H1 (cell line): ENCODE data around the gene HYAL1. TPM values are rescaled to one million over a fixed set of nuclear protein-coding genes. Genes with fewer than 3 reads are reported as not detected.

Experiments
- CTCF ChIA-PET: fragments of 300-600 bp; sonication (Branson Sonifier 250); formaldehyde crosslinking; loops from one replicate; lab custom pipeline; 2021; ENCODE audit not compliant: partially characterized antibody; lab: Charles Lee
- POLR2A ChIA-PET: fragments of 300-600 bp; sonication (Branson Sonifier 250); formaldehyde crosslinking; loops from one replicate; lab custom pipeline; 2021; ENCODE audit warnings: inconsistent platforms; ENCODE audit not compliant: partially characterized antibody; lab: Charles Lee
- DNase-seq, 2 experiments: peaks; one replicate each; pipeline versions ENCODE4 v3.0.0 to v3.0.0-alpha.2; 2010 to 2022; ENCODE audit warnings: low spot score in 2 of 2, low read depth in 1 of 2, mixed read lengths in 1 of 2
- FAIRE-seq: peaks from 2 replicates; lab custom pipeline; 2011; peaks lifted over from hg19 to GRCh38; lab: Jason Lieb, UNC
- H2AFZ ChIP-seq: 2 replicates; pipeline ENCODE4 v1.8.1; 2012; ENCODE audit warnings: low read length, inconsistent platforms
- H2AK5ac ChIP-seq: 2 replicates; pipeline ENCODE4 v1.6.1; 2013; ENCODE audit warnings: low read depth, low read length
- H2BK120ac ChIP-seq: replicated peaks from 2 replicates; pipeline ENCODE3; 2013; ENCODE audit warnings: low read depth, low read length, inconsistent platforms
- H2BK12ac ChIP-seq: 2 replicates; pipeline ENCODE4 v1.6.1; 2013; ENCODE audit warnings: low read depth, low read length
- H2BK15ac ChIP-seq: 2 replicates; pipeline ENCODE4 v1.6.1; 2013; ENCODE audit warnings: low read length
- H2BK20ac ChIP-seq: 2 replicates; pipeline ENCODE4 v1.6.1; 2013; ENCODE audit warnings: low read length
- H2BK5ac ChIP-seq: 2 replicates; pipeline ENCODE4 v1.6.1; 2013; ENCODE audit warnings: low read depth, low read length
- H3K14ac ChIP-seq: 2 replicates; pipeline ENCODE4 v1.6.1; 2013; ENCODE audit warnings: inconsistent platforms; ENCODE audit not compliant: insufficient read length
- H3K18ac ChIP-seq: 2 replicates; pipeline ENCODE4 v1.6.1; 2013; ENCODE audit warnings: low read length; ENCODE audit errors: extremely low read depth
- H3K23ac ChIP-seq: 2 replicates; pipeline ENCODE4 v1.6.1; 2013; ENCODE audit warnings: inconsistent platforms; ENCODE audit not compliant: insufficient read length
- H3K23me2 ChIP-seq: 2 replicates; pipeline ENCODE4 v1.6.1; 2013; ENCODE audit warnings: low read depth, low read length
- H3K27ac ChIP-seq: 2 replicates; pipeline ENCODE4 v1.6.1; 2011; ENCODE audit warnings: low read depth, low read length, inconsistent platforms
- H3K27me3 ChIP-seq, 4 experiments: replicated peaks in 1 of 4; 1 replicate in 1 of 4; 2 replicates in 3 of 4; pipeline versions ENCODE4 v1.6.1 to v1.8.1; 2011 to 2013; ENCODE audit warnings: low read length in 3 of 4, mild to moderate bottlenecking in 3 of 4, inconsistent platforms in 2 of 4, mixed read lengths in 2 of 4, moderate library complexity in 1 of 4; ENCODE audit not compliant: control insufficient read depth in 3 of 4, insufficient read depth in 3 of 4; ENCODE audit errors: extremely low read depth in 1 of 4
- H3K36me3 ChIP-seq, 4 experiments: 2 replicates each; pipeline versions ENCODE4 v1.6.1 to v1.8.1; 2011 to 2013; ENCODE audit warnings: mild to moderate bottlenecking in 4 of 4, low read length in 3 of 4, moderate library complexity in 2 of 4, control low read depth in 1 of 4, inconsistent platforms in 1 of 4; ENCODE audit not compliant: insufficient read depth in 4 of 4, control insufficient read depth in 2 of 4
- H3K4ac ChIP-seq: replicated peaks from 2 replicates; pipeline ENCODE3; 2013; ENCODE audit warnings: low read length, low read depth, mixed read lengths, inconsistent platforms; ENCODE audit not compliant: insufficient read length
- H3K4me1 ChIP-seq, 4 experiments: replicated peaks in 1 of 4; 1 replicate in 1 of 4; 2 replicates in 3 of 4; pipeline versions ENCODE4 v1.6.1 to v1.8.1; 2011 to 2013; ENCODE audit warnings: low read length in 3 of 4, inconsistent platforms in 2 of 4, mixed read lengths in 1 of 4; ENCODE audit not compliant: insufficient read depth in 4 of 4, control insufficient read depth in 3 of 4
- H3K4me2 ChIP-seq, 2 experiments: 2 replicates each; pipeline versions ENCODE4 v1.6.1 to v1.8.1; 2011 to 2013; ENCODE audit warnings: low read depth in 2 of 2, low read length in 2 of 2, control low read depth in 1 of 2, inconsistent platforms in 1 of 2, mild to moderate bottlenecking in 1 of 2; ENCODE audit not compliant: insufficient read depth in 1 of 2
- H3K4me3 ChIP-seq, 4 experiments: fragments of 200-600, 300-600 bp in 1 of 4; sonication (generic), shearing (Covaris generic), sonication (Bioruptor Twin) in 1 of 4; 2 replicates each; pipeline versions ENCODE4 v1.5.1 to v1.8.1; 2011 to 2016; ENCODE audit warnings: low read length in 4 of 4, low read depth in 3 of 4, control low read depth in 2 of 4, inconsistent platforms in 2 of 4, mild to moderate bottlenecking in 2 of 4, mixed read lengths in 1 of 4, moderate library complexity in 1 of 4; ENCODE audit not compliant: insufficient read depth in 2 of 4; ENCODE audit errors: extremely low read depth in 1 of 4
- H3K56ac ChIP-seq: replicated peaks from 2 replicates; pipeline ENCODE3; 2013; ENCODE audit warnings: low read depth, mild to moderate bottlenecking, mixed read lengths, low read length, inconsistent platforms; ENCODE audit not compliant: insufficient read length
- H3K79me1 ChIP-seq: 2 replicates; pipeline ENCODE4 v1.6.1; 2013; ENCODE audit warnings: low read depth, low read length, control low read depth
- H3K79me2 ChIP-seq, 2 experiments: 2 replicates each; pipeline versions ENCODE4 v1.6.1 to v1.8.1; 2012 to 2013; ENCODE audit warnings: low read length in 2 of 2, mild to moderate bottlenecking in 2 of 2, inconsistent platforms in 1 of 2; ENCODE audit not compliant: insufficient read depth in 2 of 2, control insufficient read depth in 1 of 2
- H3K9ac ChIP-seq, 4 experiments: replicated peaks in 1 of 4; 1 replicate in 1 of 4; 2 replicates in 3 of 4; pipeline versions ENCODE4 v1.6.1 to v1.8.1; 2011 to 2013; ENCODE audit warnings: low read depth in 3 of 4, low read length in 3 of 4, control low read depth in 2 of 4, mild to moderate bottlenecking in 2 of 4, moderate library complexity in 2 of 4, inconsistent platforms in 1 of 4; ENCODE audit errors: extremely low read depth in 1 of 4
- H3K9me3 ChIP-seq, 2 experiments: 2 replicates each; pipeline versions ENCODE4 v1.6.1 to v1.8.1; 2012 to 2013; ENCODE audit warnings: mild to moderate bottlenecking in 2 of 2, moderate library complexity in 2 of 2, control low read depth in 1 of 2, inconsistent platforms in 1 of 2, low read depth in 1 of 2, low read length in 1 of 2, mixed read lengths in 1 of 2; ENCODE audit not compliant: insufficient read depth in 2 of 2
- H4K20me1 ChIP-seq, 2 experiments: replicated peaks in 1 of 2; 2 replicates each; pipeline versions ENCODE3 to v1.8.1; 2011 to 2013; ENCODE audit warnings: inconsistent platforms in 2 of 2, low read length in 2 of 2, mild to moderate bottlenecking in 1 of 2; ENCODE audit not compliant: insufficient read depth in 2 of 2, control insufficient read depth in 1 of 2
- H4K5ac ChIP-seq: 2 replicates; pipeline ENCODE4 v1.6.1; 2013; ENCODE audit warnings: low read length, low read depth, mixed read lengths, inconsistent platforms; ENCODE audit not compliant: insufficient read length
- H4K8ac ChIP-seq: 2 replicates; pipeline ENCODE4 v1.8.0; 2013; ENCODE audit warnings: mild to moderate bottlenecking, moderate library complexity, low read length, inconsistent platforms; ENCODE audit not compliant: insufficient read depth; ENCODE audit errors: extremely low read depth
- H4K91ac ChIP-seq: replicated peaks from 2 replicates; pipeline ENCODE3; 2013; ENCODE audit warnings: low read length, mixed read lengths, inconsistent platforms; ENCODE audit not compliant: insufficient read length
- EZH2 ChIP-seq: fragments of 200-600 bp; sonication (generic); IDR thresholded peaks from 2 replicates; pipeline ENCODE4 v1.7.1; 2012; ENCODE audit warnings: low read depth, mild to moderate bottlenecking, moderate library complexity, low read length, inconsistent platforms; ENCODE audit not compliant: severe bottlenecking
- HDAC6 ChIP-seq: IDR thresholded peaks from one replicate; pipeline ENCODE4 v1.7.1; 2012; ENCODE audit warnings: low read depth, mild to moderate bottlenecking, inconsistent platforms, low read length, moderate library complexity
- JUN ChIP-seq: IDR thresholded peaks from 2 replicates; pipeline ENCODE4 v1.6.1; 2011; ENCODE audit warnings: low read depth, mild to moderate bottlenecking, improper control_type of control experiment, low read length
- JUND ChIP-seq: IDR thresholded peaks from 2 replicates; pipeline ENCODE4 v1.6.1; 2011; ENCODE audit warnings: mild to moderate bottlenecking, improper control_type of control experiment, low read length
- KDM5A ChIP-seq: fragments of 200-600 bp; IDR thresholded peaks from 2 replicates; pipeline ENCODE4 v1.7.1; 2012; ENCODE audit warnings: mild to moderate bottlenecking, low read length, inconsistent platforms, mixed read lengths
- NANOG ChIP-seq: IDR thresholded peaks from 2 replicates; pipeline ENCODE4 v1.6.1; 2011; ENCODE audit warnings: low read length, low read depth, mild to moderate bottlenecking, inconsistent platforms; ENCODE audit not compliant: insufficient read depth, poor library complexity, severe bottlenecking
- RNF2 ChIP-seq: fragments of 200-900, 300-1000 bp; sonication (generic); IDR thresholded peaks from 2 replicates; pipeline ENCODE4 v1.7.1; 2016; ENCODE audit warnings: borderline replicate concordance, low read depth, mild to moderate bottlenecking, antibody characterized with exemption, low read length; ENCODE audit not compliant: poor library complexity, severe bottlenecking; ENCODE audit errors: missing control alignments
- TCF12 ChIP-seq: IDR thresholded peaks from 2 replicates; pipeline ENCODE4 v1.6.1; 2011; ENCODE audit warnings: low read depth, mild to moderate bottlenecking, low read length
- WGBS, 2 experiments: shearing (Covaris generic) in 1 of 2; methylation state at CpG; one replicate each; pipeline versions ENCODE4 v1.1.6 to v1.1.7; 2013 to 2015; ENCODE audit warnings: low lambda C conversion rate in 2 of 2, mixed read lengths in 2 of 2, inconsistent platforms in 1 of 2, low coverage in 1 of 2, missing lambda C conversion rate in 1 of 2; ENCODE audit not compliant: insufficient replicate concordance in 2 of 2, insufficient coverage in 1 of 2, insufficient read length in 1 of 2; ENCODE audit errors: extremely low coverage in 1 of 2, missing lambda C conversion rate in 1 of 2; 5-methylcytosine and 5-hydroxymethylcytosine counted together
- polyA plus RNA-seq, 7 experiments: library from polyadenylated mRNA; depleted of rRNA in 3 of 7; stranded (reverse) in 5 of 7; unstranded in 2 of 7; fragments of >200 nt in 5 of 7; fragments of 200-250 nt in 2 of 7; gene quantifications; 1 replicate in 5 of 7; 2 replicates in 1 of 7; 4 replicates in 1 of 7; pipeline versions ENCODE4 v1.2.1 to v1.2.3, GENCODE V29; 2011 to 2013; ENCODE audit warnings: missing spikeins in 2 of 7, mixed read lengths in 2 of 7
- total RNA-seq: library from RNA; stranded (reverse); fragmentation: NEBNext Ultra II Directional; extraction: Animal tissue kit (Norgen Biotek cat#: 25700); gene quantifications from 2 replicates; pipeline ENCODE4 v1.2.1, GENCODE V29; 2021

Gene HYAL1
- total and polyA plus RNA-seq, 2 of the 8 experiments (the other 6 are each of a cell fraction or from before 2014, with no cell fraction given): 2.0 to 5.4 TPM

- H2BK20ac ChIP-seq: 0 out of 2 replicates have a peak overlapping the region, but pooled peaks have one; percentile 21
- no peak overlapping the region for H3K4me3 ChIP-seq
- no peak overlapping the region for H3K56ac ChIP-seq
- H4K8ac ChIP-seq: no peak overlapping the region
- no peak for DNase-seq
- H3K4me2 ChIP-seq: no peak overlapping the region
- H3K9me3 ChIP-seq: no peaks in the 10 kb centered on the region
- no peak overlapping the region for H2BK120ac ChIP-seq
- no peak for FAIRE-seq
- peak overlapping the region; percentile 72; the same call in 1 of the 2 replicates for H2BK15ac ChIP-seq
- CTCF ChIA-PET: interaction anchor here (0.6 to 10.0 kb wide), 13 partner anchors 12 to 209 kb away, joined by 3 to 84 read pairs (median 4); no protein-coding TSS in a partner anchor
- POLR2A ChIA-PET: interaction anchor here (1.5 to 3.3 kb wide), 2 partner anchors 11 to 13 kb away, joined by 3 to 17 read pairs; partner anchors contain the start of gene TUSC2
- no peak overlapping the region for H3K14ac ChIP-seq
- H4K20me1 ChIP-seq: peaks cover 0 to 3% of the 10 kb centered on the region in 2 experiments
- H3K36me3 ChIP-seq: no peaks in the 10 kb centered on the region
- WGBS, 2 experiments: 93% methylated on average over 12 of the region's 13 CpGs; no CpG with 5 or more reads in 1 of the 2 experiments
- H4K5ac ChIP-seq: no peak overlapping the region
- H3K27me3 ChIP-seq: peaks cover 23 to 70% (median 56%) of the 10 kb centered on the region in 4 experiments
- no peaks in the 10 kb centered on the region for H3K79me1 ChIP-seq
- H4K91ac ChIP-seq: no peak overlapping the region
- H3K27ac ChIP-seq: no peak overlapping the region
- no peak overlapping the region for H2AFZ ChIP-seq
- H3K9ac ChIP-seq: no peak overlapping the region
- no peak overlapping the region for H3K23ac ChIP-seq
- no peaks in the 10 kb centered on the region for H3K79me2 ChIP-seq
- no peak overlapping the region for H2BK5ac ChIP-seq
- H3K4ac ChIP-seq: no peak overlapping the region
- H2BK12ac ChIP-seq: peak overlapping the region; percentile 68; the same call in 1 of the 2 replicates
- peaks cover 0 to 19% (median 14%) of the 10 kb centered on the region in 4 experiments; a peak in 5 of 7 replicates for H3K4me1 ChIP-seq
- no peak overlapping the region for H3K18ac ChIP-seq
- no peak for TF ChIP-seq JUN
- no peak for TF ChIP-seq JUND
- no peak for TF ChIP-seq RNF2
- TF ChIP-seq EZH2: no peak
- TF ChIP-seq KDM5A: no peak
- no peak for TF ChIP-seq HDAC6
- TF ChIP-seq TCF12: no peak
- no peak for TF ChIP-seq NANOG
- no peak overlapping the region for H2AK5ac ChIP-seq
- peaks cover 19% of the 10 kb centered on the region; the same call in 1 of the 2 replicates for H3K23me2 ChIP-seq
Measured at GRCh38 chr3:50341996-50342650, 38.7 kb upstream of the HYAL1 start.
